Natural killer cell (primary cell): ENCODE data around the gene TEAD1. TPM values are rescaled to one million over a fixed set of nuclear protein-coding genes. Genes with fewer than 3 reads are reported as not detected.

Source experiments
- ATAC-seq, 3 donors: fragments of 150-1000 bp in 2 of 3; fragments of 200-7000 bp in 1 of 3; cut with Tn5 transposase; 1 replicate in 1 of 3; 2 replicates in 2 of 3; pipeline ENCODE4 v1.10.0; 2021; ENCODE audit warnings: mild to moderate bottlenecking in 2 of 3, moderate library complexity in 2 of 3
- DNase-seq, 2 donors: peaks; one replicate each; pipeline versions ENCODE4 v3.0.0 to v3.0.0-alpha.2; 2013 to 2021; ENCODE audit warnings: mixed read lengths in 1 of 2
- H3K27ac ChIP-seq: one replicate; pipeline ENCODE4 v1.5.1; 2013; ENCODE audit warnings: mild to moderate bottlenecking, low read length
- H3K27me3 ChIP-seq: one replicate; pipeline ENCODE4 v1.6.1; 2013; ENCODE audit warnings: low read length; ENCODE audit not compliant: control insufficient read depth, insufficient read depth
- H3K36me3 ChIP-seq: one replicate; pipeline ENCODE4 v1.6.1; 2013; ENCODE audit warnings: low read length; ENCODE audit not compliant: control insufficient read depth, insufficient read depth
- H3K4me1 ChIP-seq: one replicate; pipeline ENCODE4 v1.6.1; 2013; ENCODE audit warnings: low read length; ENCODE audit not compliant: control insufficient read depth, insufficient read depth
- H3K4me3 ChIP-seq: one replicate; pipeline ENCODE4 v1.5.1; 2013; ENCODE audit warnings: low read length
- H3K9me3 ChIP-seq: one replicate; pipeline ENCODE4 v1.6.1; 2013; ENCODE audit warnings: low read length; ENCODE audit not compliant: control insufficient read depth, insufficient read depth
- H3K27ac Mint-ChIP-seq, 2 donors: one replicate each; pipeline ENCODE4 v1.8.0; 2022; ENCODE audit warnings: mild to moderate bottlenecking in 2 of 2, mixed read lengths in 2 of 2, moderate library complexity in 1 of 2
- H3K27me3 Mint-ChIP-seq, 2 donors: one replicate each; pipeline ENCODE4 v1.8.0; 2022; ENCODE audit warnings: low read depth in 2 of 2, mixed read lengths in 2 of 2
- H3K36me3 Mint-ChIP-seq: one replicate; pipeline ENCODE4 v1.8.0; 2022; ENCODE audit warnings: mixed read lengths
- H3K4me1 Mint-ChIP-seq, 2 donors: one replicate each; pipeline ENCODE4 v1.8.0; 2022; ENCODE audit warnings: mixed read lengths in 2 of 2
- H3K4me3 Mint-ChIP-seq: one replicate; pipeline ENCODE4 v1.8.0; 2022; ENCODE audit warnings: mild to moderate bottlenecking, moderate library complexity, mixed read lengths
- H3K9me3 Mint-ChIP-seq, 2 donors: one replicate each; pipeline ENCODE4 v1.8.0; 2022; ENCODE audit warnings: mixed read lengths in 2 of 2
- WGBS: methylation state at CpG from one replicate; pipeline ENCODE4 v1.1.7; 2013; ENCODE audit warnings: missing lambda C conversion rate; ENCODE audit not compliant: insufficient coverage; 5-methylcytosine and 5-hydroxymethylcytosine counted together
- intact Hi-C: fragments of 100-400 bp; cut with micrococcal nuclease; formaldehyde crosslinking; loops from one replicate; pipeline ENCODE4 v1.14.2; 2022
- total RNA-seq, 4 donors: library from RNA; stranded (reverse); fragments of 120-200 nt in 1 of 4; gene quantifications; one replicate each; pipeline versions ENCODE4 v1.2.3 to v1.2.4, GENCODE V29; 2013 to 2022
- TF ChIP-seq, protein P1 (sequence below): fragments of 200-600 bp; IDR thresholded peaks from one replicate; pipeline ENCODE4 v1.8.0; 2022; ENCODE audit warnings: antibody characterized with exemption

Gene TEAD1
- total RNA-seq, 3 donors from 2014 or later (not counting 1 experiment from before 2014, with no cell fraction given), result not detected

DNA sequence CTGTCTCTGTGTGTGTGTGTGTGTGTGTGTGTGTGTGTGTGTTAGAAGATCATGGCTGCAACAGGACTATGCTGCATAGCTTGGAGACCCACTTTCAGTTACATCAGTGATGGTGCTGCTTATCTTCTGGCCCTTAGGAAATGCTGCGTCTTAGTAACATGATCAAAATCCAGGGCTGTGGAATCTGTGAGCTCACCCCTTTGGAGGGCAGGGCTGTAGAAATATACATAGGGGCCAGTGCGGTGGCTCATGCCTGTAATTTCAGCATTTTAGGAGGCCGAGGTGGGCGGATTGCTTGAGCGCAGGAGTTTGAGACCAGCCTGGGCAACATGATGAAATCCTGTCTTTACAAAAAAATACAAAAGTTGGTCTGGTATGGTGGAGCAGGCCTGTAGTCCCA, 183.4 kb downstream of the TEAD1 start:
- Mint-ChIP-seq H3K9me3 (no peaks in the 10 kb centered on the region), H3K27ac (no peak overlapping the region), H3K4me1 (no peaks in the 10 kb centered on the region), H3K27me3 (peaks cover 9 to 30% of the 10 kb centered on the region in 2 donors), H3K36me3 (no peaks in the 10 kb centered on the region), H3K4me3 (no peak overlapping the region)
- no peak overlapping the region for H3K4me3 ChIP-seq
- no peak overlapping the region for H3K27ac ChIP-seq
- 94% methylated on average over 5 of the region's 5 CpGs for WGBS
- H3K27me3 ChIP-seq, result peaks cover 5% of the 10 kb centered on the region
- intact Hi-C loops, result no loop called here
- ATAC-seq, result no peak
- TF ChIP-seq, protein P1, sequence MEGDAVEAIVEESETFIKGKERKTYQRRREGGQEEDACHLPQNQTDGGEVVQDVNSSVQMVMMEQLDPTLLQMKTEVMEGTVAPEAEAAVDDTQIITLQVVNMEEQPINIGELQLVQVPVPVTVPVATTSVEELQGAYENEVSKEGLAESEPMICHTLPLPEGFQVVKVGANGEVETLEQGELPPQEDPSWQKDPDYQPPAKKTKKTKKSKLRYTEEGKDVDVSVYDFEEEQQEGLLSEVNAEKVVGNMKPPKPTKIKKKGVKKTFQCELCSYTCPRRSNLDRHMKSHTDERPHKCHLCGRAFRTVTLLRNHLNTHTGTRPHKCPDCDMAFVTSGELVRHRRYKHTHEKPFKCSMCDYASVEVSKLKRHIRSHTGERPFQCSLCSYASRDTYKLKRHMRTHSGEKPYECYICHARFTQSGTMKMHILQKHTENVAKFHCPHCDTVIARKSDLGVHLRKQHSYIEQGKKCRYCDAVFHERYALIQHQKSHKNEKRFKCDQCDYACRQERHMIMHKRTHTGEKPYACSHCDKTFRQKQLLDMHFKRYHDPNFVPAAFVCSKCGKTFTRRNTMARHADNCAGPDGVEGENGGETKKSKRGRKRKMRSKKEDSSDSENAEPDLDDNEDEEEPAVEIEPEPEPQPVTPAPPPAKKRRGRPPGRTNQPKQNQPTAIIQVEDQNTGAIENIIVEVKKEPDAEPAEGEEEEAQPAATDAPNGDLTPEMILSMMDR, result no peak
- no peaks in the 10 kb centered on the region for H3K36me3 ChIP-seq
- no peaks in the 10 kb centered on the region for H3K4me1 ChIP-seq
- no peaks in the 10 kb centered on the region for H3K9me3 ChIP-seq
- DNase-seq, result no peak

DNA sequence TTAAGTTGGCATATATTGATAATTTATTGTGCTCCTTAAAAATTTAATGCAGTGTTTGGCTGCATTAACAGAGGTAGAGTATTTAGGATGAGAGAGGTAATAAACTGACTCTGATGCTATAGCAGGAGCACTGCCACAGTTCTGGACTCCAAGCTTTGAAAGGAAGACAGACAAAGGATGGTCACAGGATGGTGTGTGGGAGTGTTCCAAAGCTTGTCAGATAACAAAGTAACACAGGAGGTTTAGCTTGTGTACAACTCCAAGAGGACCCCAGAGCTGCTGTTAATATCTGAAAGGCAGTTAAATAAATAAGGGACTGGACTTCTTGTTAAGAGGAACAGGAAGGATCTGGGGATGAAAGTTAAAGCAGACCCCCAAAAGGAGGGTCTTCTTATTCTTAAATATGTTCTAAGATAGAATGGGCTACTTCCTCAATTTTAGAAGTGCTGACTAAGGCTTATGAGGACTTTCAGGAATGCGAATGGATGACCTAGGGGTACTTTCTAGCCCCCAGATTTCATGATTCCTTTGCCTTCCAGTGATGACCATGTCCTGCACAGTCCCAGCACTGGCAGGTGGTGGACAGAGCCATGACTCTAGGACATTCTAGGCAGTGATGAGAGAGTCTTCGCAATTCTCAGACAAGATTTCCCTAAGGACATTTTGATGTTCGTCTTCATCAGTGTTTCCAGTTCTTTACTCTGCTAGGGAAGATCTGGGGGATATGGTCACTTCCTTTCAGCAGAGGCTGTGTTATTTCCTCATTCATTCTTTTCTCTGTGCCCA, 185.8 kb downstream of the TEAD1 start:
- Mint-ChIP-seq H3K36me3 (no peaks in the 10 kb centered on the region), H3K27ac (no peak overlapping the region), H3K4me1 (peaks cover 5 to 6% of the 10 kb centered on the region in 2 donors), H3K27me3 (peaks cover 29 to 55% of the 10 kb centered on the region in 2 donors), H3K9me3 (no peaks in the 10 kb centered on the region), H3K4me3 (no peak overlapping the region)
- Histone ChIP-seq H3K27ac (no peak overlapping the region), H3K4me3 (no peak overlapping the region), H3K36me3 (no peaks in the 10 kb centered on the region), H3K4me1 (no peaks in the 10 kb centered on the region), H3K9me3 (no peaks in the 10 kb centered on the region), H3K27me3 (peaks cover 10% of the 10 kb centered on the region)
- 84% methylated on average over 3 of the region's 3 CpGs for WGBS
- intact Hi-C loops, result no loop called here
- DNase-seq (no peak), ATAC-seq (no peak)
- TF ChIP-seq, protein P1, result no peak

DNA sequence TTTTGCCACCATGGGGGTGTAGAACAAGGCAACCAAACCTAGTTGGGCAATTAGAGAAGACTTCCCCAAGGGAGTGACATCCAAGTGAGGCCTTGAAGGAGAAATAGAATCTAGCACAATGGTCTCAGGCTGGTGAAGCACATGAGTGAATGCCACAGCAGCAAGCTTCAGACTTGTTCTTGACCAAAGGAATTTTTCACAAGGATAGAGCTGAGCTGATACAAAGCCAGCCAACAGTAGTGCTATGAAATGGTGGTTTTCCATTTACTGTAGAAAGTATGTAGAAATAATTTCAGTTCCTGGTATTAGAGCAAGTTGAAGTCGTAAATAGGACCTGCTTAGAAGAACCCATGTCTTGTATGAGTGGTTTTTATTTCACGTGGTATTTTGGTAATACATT, 186.6 kb downstream of the TEAD1 start:
- H3K4me3 Mint-ChIP-seq, result no peak overlapping the region
- Histone ChIP-seq H3K27ac (no peak overlapping the region), H3K4me3 (no peak overlapping the region), H3K4me1 (no peaks in the 10 kb centered on the region), H3K9me3 (no peaks in the 10 kb centered on the region), H3K27me3 (peaks cover 10% of the 10 kb centered on the region), H3K36me3 (no peaks in the 10 kb centered on the region)
- WGBS, result 79% methylated on average over 2 of the region's 2 CpGs
- intact Hi-C loops, result no loop called here
- TF ChIP-seq, protein P1, result no peak
- peaks cover 28 to 60% of the 10 kb centered on the region in 2 donors for H3K27me3 Mint-ChIP-seq
- no peaks in the 10 kb centered on the region for H3K9me3 Mint-ChIP-seq
- H3K4me1 Mint-ChIP-seq, result peaks cover 5 to 6% of the 10 kb centered on the region in 2 donors
- no peaks in the 10 kb centered on the region for H3K36me3 Mint-ChIP-seq
- no peak for DNase-seq
- H3K27ac Mint-ChIP-seq, result no peak overlapping the region
- ATAC-seq, result no peak
